Osteocyte (in vitro differentiated cells): ENCODE data around the gene PPM1L. TPM values are rescaled to one million over a fixed set of nuclear protein-coding genes. Genes with fewer than 3 reads are reported as not detected.
A peak's percentile ranks its signal among the peaks of the same experiment; 100 is the strongest.

ENCODE experiments used
- DNase-seq: peaks from one replicate; pipeline ENCODE4 v3.0.0; 2021; ENCODE audit warnings: mixed read lengths; ENCODE audit not compliant: unreplicated experiment; ENCODE audit errors: extremely low spot score
- H3K27ac Mint-ChIP-seq: one replicate; pipeline ENCODE4 v1.8.0; 2021; ENCODE audit warnings: mild to moderate bottlenecking, mixed read lengths; ENCODE audit not compliant: unreplicated experiment
- H3K27me3 Mint-ChIP-seq: one replicate; pipeline ENCODE4 v1.8.0; 2021; ENCODE audit warnings: mixed read lengths; ENCODE audit not compliant: unreplicated experiment
- H3K36me3 Mint-ChIP-seq: one replicate; pipeline ENCODE4 v1.8.0; 2021; ENCODE audit warnings: mixed read lengths; ENCODE audit not compliant: unreplicated experiment
- H3K4me1 Mint-ChIP-seq: one replicate; pipeline ENCODE4 v1.8.0; 2021; ENCODE audit warnings: mixed read lengths; ENCODE audit not compliant: unreplicated experiment
- H3K4me3 Mint-ChIP-seq: one replicate; pipeline ENCODE4 v1.8.0; 2021; ENCODE audit warnings: mild to moderate bottlenecking, moderate library complexity, mixed read lengths; ENCODE audit not compliant: unreplicated experiment
- H3K9me3 Mint-ChIP-seq: one replicate; pipeline ENCODE4 v1.8.0; 2021; ENCODE audit warnings: mixed read lengths; ENCODE audit not compliant: unreplicated experiment
- total RNA-seq: library from RNA; stranded (reverse); gene quantifications from 2 replicates; pipeline ENCODE4 v1.2.1, GENCODE V29; 2021
- TF ChIP-seq, protein P1 (sequence below): fragments of 200-600 bp; sonication (generic); IDR thresholded peaks from 2 replicates; pipeline ENCODE4 v1.5.0; 2021; ENCODE audit warnings: antibody characterized with exemption, mild to moderate bottlenecking, moderate library complexity

The PPM1L gene
- total RNA-seq, 1 donor from 2014 or later = 9.1 TPM

GRCh38 chr3:161038725-161039124 lies 282.7 kb downstream of the PPM1L start:
- Mint-ChIP-seq H3K27ac (no peak overlapping the region), H3K4me3 (no peak overlapping the region), H3K36me3 (no peaks in the 10 kb centered on the region), H3K4me1 (peaks cover 13% of the 10 kb centered on the region), H3K27me3 (no peaks in the 10 kb centered on the region), H3K9me3 (peaks cover 1% of the 10 kb centered on the region)
- TF ChIP-seq, protein P1, sequence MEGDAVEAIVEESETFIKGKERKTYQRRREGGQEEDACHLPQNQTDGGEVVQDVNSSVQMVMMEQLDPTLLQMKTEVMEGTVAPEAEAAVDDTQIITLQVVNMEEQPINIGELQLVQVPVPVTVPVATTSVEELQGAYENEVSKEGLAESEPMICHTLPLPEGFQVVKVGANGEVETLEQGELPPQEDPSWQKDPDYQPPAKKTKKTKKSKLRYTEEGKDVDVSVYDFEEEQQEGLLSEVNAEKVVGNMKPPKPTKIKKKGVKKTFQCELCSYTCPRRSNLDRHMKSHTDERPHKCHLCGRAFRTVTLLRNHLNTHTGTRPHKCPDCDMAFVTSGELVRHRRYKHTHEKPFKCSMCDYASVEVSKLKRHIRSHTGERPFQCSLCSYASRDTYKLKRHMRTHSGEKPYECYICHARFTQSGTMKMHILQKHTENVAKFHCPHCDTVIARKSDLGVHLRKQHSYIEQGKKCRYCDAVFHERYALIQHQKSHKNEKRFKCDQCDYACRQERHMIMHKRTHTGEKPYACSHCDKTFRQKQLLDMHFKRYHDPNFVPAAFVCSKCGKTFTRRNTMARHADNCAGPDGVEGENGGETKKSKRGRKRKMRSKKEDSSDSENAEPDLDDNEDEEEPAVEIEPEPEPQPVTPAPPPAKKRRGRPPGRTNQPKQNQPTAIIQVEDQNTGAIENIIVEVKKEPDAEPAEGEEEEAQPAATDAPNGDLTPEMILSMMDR = no peak
- DNase-seq = no peak

GRCh38 chr3:161042023-161042501 lies 286.0 kb downstream of the PPM1L start:
- H3K27me3 Mint-ChIP-seq = no peaks in the 10 kb centered on the region
- H3K4me1 Mint-ChIP-seq = peaks cover 6% of the 10 kb centered on the region
- no peak overlapping the region for H3K4me3 Mint-ChIP-seq
- H3K27ac Mint-ChIP-seq = peak overlapping the region; percentile 32
- no peaks in the 10 kb centered on the region for H3K36me3 Mint-ChIP-seq
- TF ChIP-seq, protein P1 = no peak
- DNase-seq = no peak
- H3K9me3 Mint-ChIP-seq = no peaks in the 10 kb centered on the region

DNA sequence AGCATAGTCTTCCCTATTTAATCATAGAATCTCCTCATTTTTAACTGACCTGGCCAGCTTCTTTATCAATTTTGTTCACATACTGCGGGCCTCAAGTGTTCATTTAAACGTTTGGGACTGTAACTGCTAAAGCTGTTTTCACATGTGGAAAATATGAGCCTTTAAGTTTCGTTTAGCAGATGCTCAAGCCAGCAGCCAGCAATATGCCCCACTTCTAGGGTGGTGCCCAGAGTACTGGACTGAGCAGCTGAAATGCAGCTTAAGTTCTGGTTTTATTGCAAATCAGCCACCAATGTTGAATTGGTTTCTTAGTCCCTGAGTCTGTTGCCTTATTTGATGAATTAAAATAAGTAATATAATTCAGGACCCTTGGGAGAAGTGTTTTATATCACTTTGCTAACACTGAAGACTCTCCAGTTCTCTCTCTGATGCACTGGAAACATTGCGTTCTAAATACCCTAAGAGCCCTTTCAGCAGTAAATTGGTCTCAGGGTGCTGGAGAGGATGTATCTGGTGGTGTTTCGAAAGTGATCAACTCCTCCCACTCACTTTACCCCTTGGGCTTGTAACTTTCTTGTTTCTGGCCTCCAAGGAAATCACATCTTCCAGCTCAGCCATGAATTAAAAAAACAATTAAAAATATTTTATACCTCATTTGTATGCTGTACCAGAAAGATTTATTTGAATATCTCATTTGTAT lies 287.5 kb downstream of the PPM1L start:
- Mint-ChIP-seq H3K27ac (no peak overlapping the region), H3K27me3 (no peaks in the 10 kb centered on the region), H3K36me3 (no peaks in the 10 kb centered on the region), H3K9me3 (no peaks in the 10 kb centered on the region), H3K4me3 (no peak overlapping the region), H3K4me1 (peaks cover 6% of the 10 kb centered on the region)
- DNase-seq = no peak
- TF ChIP-seq, protein P1 = no peak

DNA sequence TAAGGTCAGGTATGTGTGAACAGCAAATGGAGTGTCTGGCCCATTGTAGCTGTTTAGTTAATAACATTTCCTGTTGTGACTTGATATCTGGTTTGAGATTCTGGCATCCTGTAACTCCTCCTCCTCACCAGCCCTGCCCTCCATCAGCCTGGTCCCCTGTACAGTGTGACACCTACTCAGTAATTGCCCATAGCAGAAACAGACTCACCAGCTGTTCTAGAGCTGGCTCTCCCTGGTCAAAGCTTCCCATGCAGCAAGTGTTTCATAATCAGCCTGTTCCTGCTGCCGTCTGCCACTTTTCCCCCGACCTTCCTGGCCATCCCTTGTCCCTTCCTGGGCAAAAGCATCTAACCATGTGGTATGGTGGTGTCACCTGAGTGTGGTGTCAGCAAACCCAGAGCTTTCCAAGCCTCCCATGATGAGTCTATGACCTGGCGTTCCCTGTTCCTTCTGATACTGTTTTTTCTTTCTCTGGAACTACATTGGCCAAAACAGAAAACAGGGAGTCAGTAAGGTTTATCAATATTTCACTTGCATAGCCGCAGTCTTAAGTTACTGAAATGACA lies 293.7 kb downstream of the PPM1L start:
- Mint-ChIP-seq H3K4me3 (no peak overlapping the region), H3K27ac (no peak overlapping the region), H3K9me3 (no peaks in the 10 kb centered on the region), H3K36me3 (no peaks in the 10 kb centered on the region), H3K4me1 (peaks cover 5% of the 10 kb centered on the region), H3K27me3 (no peaks in the 10 kb centered on the region)
- no peak for DNase-seq
- TF ChIP-seq, protein P1 = no peak

DNA sequence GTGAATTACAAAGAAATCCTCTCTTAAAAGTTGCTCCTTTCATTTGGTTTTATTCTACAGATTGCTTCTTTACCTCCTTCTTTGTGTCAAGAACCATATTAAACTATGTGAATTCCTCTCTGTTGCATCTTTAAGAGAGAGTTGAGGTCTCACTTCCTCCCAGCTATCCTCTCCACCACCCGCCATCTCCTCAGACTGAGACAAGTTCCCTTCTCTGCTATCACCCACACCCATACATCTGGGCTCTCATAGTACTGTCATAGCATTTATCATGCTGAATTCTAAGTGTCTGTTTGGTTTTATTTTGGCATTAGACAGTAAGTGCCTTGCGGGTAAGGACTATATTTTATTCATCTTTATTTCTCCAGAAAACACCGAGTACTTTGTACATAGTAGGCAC lies 294.9 kb downstream of the PPM1L start:
- Mint-ChIP-seq H3K9me3 (no peaks in the 10 kb centered on the region), H3K36me3 (no peaks in the 10 kb centered on the region), H3K4me3 (no peak overlapping the region), H3K4me1 (peaks cover 5% of the 10 kb centered on the region), H3K27me3 (no peaks in the 10 kb centered on the region), H3K27ac (no peak overlapping the region)
- DNase-seq = no peak
- TF ChIP-seq, protein P1 = no peak
